ENCODE measurements around the gene NUDT8.

DNA sequence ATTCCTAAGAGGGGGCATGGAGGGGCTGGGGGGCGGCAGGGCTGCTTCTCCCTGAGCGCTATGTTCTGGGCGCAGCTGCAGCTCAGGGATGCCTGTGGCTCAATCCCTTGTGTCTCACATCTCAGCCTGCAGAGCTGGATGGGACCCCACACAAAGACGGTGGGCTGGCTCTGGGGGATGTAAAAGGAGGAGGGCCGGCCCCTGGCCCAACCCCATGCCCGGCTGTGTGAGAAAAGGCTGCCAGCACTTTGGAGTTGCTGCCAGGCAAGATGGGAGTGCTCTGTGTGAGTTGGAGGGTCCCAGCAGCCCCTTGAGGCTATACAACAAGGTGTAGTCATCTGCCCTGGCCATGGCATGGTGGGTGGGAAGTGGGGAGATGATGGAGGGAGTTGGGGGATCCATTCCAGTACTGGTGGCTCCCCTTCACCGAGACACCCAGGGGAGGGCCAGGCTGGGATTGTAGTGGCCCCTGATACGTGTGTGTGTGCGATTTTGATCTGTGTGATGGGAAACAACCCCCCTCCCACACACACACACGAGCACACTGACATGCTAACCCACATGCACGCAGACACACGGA lies 11.1 kb upstream of the NUDT8 start:
- TF ChIP-seq, protein P1, sequence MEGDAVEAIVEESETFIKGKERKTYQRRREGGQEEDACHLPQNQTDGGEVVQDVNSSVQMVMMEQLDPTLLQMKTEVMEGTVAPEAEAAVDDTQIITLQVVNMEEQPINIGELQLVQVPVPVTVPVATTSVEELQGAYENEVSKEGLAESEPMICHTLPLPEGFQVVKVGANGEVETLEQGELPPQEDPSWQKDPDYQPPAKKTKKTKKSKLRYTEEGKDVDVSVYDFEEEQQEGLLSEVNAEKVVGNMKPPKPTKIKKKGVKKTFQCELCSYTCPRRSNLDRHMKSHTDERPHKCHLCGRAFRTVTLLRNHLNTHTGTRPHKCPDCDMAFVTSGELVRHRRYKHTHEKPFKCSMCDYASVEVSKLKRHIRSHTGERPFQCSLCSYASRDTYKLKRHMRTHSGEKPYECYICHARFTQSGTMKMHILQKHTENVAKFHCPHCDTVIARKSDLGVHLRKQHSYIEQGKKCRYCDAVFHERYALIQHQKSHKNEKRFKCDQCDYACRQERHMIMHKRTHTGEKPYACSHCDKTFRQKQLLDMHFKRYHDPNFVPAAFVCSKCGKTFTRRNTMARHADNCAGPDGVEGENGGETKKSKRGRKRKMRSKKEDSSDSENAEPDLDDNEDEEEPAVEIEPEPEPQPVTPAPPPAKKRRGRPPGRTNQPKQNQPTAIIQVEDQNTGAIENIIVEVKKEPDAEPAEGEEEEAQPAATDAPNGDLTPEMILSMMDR (IDR thresholded peaks at IDR 0.05; ENCODE audit: low read length): no peak
- TF ChIP-seq EZH2 (IDR thresholded peaks at IDR 0.05; ENCODE audit: borderline replicate concordance, low read length): no peak
